HG03520 (cell line): ENCODE data around the gene PLIN5.

Experiments used
- ATAC-seq: cut with Tn5 transposase; IDR thresholded peaks from one replicate; pipeline ENCODE4 v1.9.1; 2021; ENCODE audit warnings: mild to moderate bottlenecking, moderate library complexity; ENCODE audit not compliant: unreplicated experiment

The PLIN5 gene

GRCh38 chr19:4534836-4535658, at the start of gene PLIN5:
Gene PLIN5, minus strand, starts transcription at chr19:4535224. Its CDS starts 1,150 bp downstream, at chr19:4534074.
- ATAC-seq = no peak

GRCh38 chr19:4583961-4584669, 49.1 kb upstream of the PLIN5 start:
- ATAC-seq = no peak

GRCh38 chr19:4582980-4583842, 48.2 kb upstream of the PLIN5 start:
- ATAC-seq = no peak

GRCh38 chr19:4581666-4582553, 46.9 kb upstream of the PLIN5 start:
- ATAC-seq = no peak

GRCh38 chr19:4580961-4581665, 46.1 kb upstream of the PLIN5 start:
- no peak for ATAC-seq

- no peak for ATAC-seq
Measured at GRCh38 chr19:4580021-4580901, 45.2 kb upstream of the PLIN5 start.

GRCh38 chr19:4579389-4579788, 44.4 kb upstream of the PLIN5 start:
- ATAC-seq = no peak

- ATAC-seq = no peak
Measured at GRCh38 chr19:4578552-4579248, 43.7 kb upstream of the PLIN5 start.

GRCh38 chr19:4577020-4577782, 42.2 kb upstream of the PLIN5 start:
- ATAC-seq = no peak

- no peak for ATAC-seq
Measured at GRCh38 chr19:4576016-4576933, 41.3 kb upstream of the PLIN5 start.

- ATAC-seq = no peak
Measured at GRCh38 chr19:4575267-4576015, 40.4 kb upstream of the PLIN5 start.

- no peak for ATAC-seq
Measured at GRCh38 chr19:4573682-4574081, 38.7 kb upstream of the PLIN5 start.

- no peak for ATAC-seq
Measured at GRCh38 chr19:4571305-4571917, 36.4 kb upstream of the PLIN5 start.

GRCh38 chr19:4570916-4571304, 35.9 kb upstream of the PLIN5 start:
- no peak for ATAC-seq

GRCh38 chr19:4570402-4570801, 35.4 kb upstream of the PLIN5 start:
- no peak for ATAC-seq
